Central memory CD8-positive, alpha-beta T cell (primary cell): ENCODE data around the gene PPP2R1A.
"Not testable (repeated sequence)": the region's sequence is repeated elsewhere in the genome, so short reads cannot be mapped to it uniquely, and the experiment has no call there.

Source experiments
- ATAC-seq: fragments of 150-1000 bp; cut with Tn5 transposase; replicated peaks from 2 replicates; pipeline ENCODE4 v1.10.0; 2022; ENCODE audit warnings: mild to moderate bottlenecking, moderate FRiP score, moderate number of reproducible peaks; ENCODE audit not compliant: poor library complexity, severe bottlenecking; ENCODE audit errors: extremely low read depth
- DNase-seq, 2 donors: peaks; one replicate each; pipeline ENCODE4 v3.0.0; 2021; ENCODE audit warnings: low spot score in 2 of 2
- H3K27ac Mint-ChIP-seq: one replicate; pipeline ENCODE4 v1.8.0; 2022; ENCODE audit warnings: low read depth, mild to moderate bottlenecking, moderate library complexity, mixed read lengths
- H3K27me3 Mint-ChIP-seq: one replicate; pipeline ENCODE4 v1.8.0; 2022; ENCODE audit warnings: mixed read lengths
- H3K36me3 Mint-ChIP-seq: one replicate; pipeline ENCODE4 v1.8.0; 2022; ENCODE audit warnings: mild to moderate bottlenecking, moderate library complexity, mixed read lengths; ENCODE audit not compliant: insufficient read depth
- H3K4me1 Mint-ChIP-seq: one replicate; pipeline ENCODE4 v1.8.0; 2022; ENCODE audit warnings: mixed read lengths
- H3K4me3 Mint-ChIP-seq: one replicate; pipeline ENCODE4 v1.8.0; 2022; ENCODE audit warnings: mild to moderate bottlenecking, moderate library complexity, mixed read lengths
- H3K9me3 Mint-ChIP-seq: one replicate; pipeline ENCODE4 v1.8.0; 2022; ENCODE audit warnings: mixed read lengths

Gene PPP2R1A

GRCh38 chr19:52229524-52229923, 39.7 kb downstream of the PPP2R1A start:
- DNase-seq (no peak), ATAC-seq (no peak)
- no peak overlapping the region for H3K27ac Mint-ChIP-seq
- H3K4me1 Mint-ChIP-seq, result no peaks in the 10 kb centered on the region
- H3K36me3 Mint-ChIP-seq, result peaks cover 26% of the 10 kb centered on the region
- no peaks in the 10 kb centered on the region for H3K27me3 Mint-ChIP-seq
- no peaks in the 10 kb centered on the region for H3K9me3 Mint-ChIP-seq
- no peak overlapping the region for H3K4me3 Mint-ChIP-seq

GRCh38 chr19:52230685-52231084, 40.8 kb downstream of the PPP2R1A start:
- ATAC-seq (no peak), DNase-seq (no peak)
- Mint-ChIP-seq H3K4me1 (no peaks in the 10 kb centered on the region), H3K36me3 (peaks cover 17% of the 10 kb centered on the region), H3K9me3 (no peaks in the 10 kb centered on the region), H3K4me3 (no peak overlapping the region), H3K27ac (no peak overlapping the region), H3K27me3 (no peaks in the 10 kb centered on the region)

DNA sequence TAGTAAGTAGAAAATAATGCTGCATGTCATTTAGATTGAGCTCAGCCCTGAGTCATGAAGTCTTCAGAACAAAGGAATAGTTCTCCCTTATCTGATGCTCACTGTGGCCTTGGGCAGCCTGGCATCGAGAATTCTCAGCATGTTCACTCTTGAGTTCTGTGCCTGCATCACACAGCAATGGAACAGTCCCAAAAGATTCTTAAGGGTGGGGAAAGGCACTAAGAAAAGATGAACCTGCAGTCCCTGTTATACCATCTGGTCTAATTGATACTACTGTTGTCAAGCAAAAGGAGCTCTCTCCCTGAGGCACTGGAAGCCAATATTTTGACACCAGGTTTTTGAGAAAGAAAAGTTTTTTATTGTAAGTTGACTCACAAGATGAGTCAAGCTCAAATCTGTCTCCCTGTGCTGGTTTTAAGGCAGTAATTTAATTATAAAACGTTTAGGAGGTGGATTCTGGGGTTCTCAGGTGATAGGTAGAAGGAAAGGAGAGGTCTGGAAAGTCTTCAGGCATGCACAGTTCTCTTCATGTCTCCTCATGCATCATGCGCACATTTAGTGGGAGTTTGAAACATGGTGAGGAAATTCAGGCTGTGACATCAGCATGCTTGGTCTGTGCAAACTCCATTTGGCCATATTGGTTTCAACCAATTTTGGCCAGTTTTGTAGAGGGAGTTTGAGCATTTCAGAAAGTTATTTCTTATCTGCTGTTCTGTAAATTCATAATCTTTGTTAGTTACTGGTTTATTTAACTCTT, 41.5 kb downstream of the PPP2R1A start:
- no peaks in the 10 kb centered on the region for H3K9me3 Mint-ChIP-seq
- no peaks in the 10 kb centered on the region for H3K4me1 Mint-ChIP-seq
- peaks cover 11% of the 10 kb centered on the region for H3K36me3 Mint-ChIP-seq
- DNase-seq (no peak), ATAC-seq (no peak)
- no peak overlapping the region for H3K27ac Mint-ChIP-seq
- H3K4me3 Mint-ChIP-seq, result no peak overlapping the region
- H3K27me3 Mint-ChIP-seq, result no peaks in the 10 kb centered on the region

DNA sequence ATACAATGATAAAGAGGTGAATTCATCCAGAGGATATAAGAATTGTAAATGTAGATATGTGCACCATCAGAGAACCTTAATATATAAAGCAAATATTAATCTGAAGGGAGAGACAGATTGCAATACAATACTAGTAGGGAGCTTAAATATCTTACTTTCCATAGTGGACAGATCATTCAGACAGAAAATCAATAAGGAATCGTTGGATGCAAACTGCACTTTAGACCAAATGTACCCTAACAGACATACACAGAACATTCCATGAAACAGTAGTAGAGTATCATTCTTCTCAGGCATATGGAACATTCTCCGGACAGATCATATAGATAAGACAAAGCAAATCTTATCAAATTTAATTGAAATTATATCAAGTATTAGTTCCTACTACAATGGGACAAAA, 44.6 kb downstream of the PPP2R1A start:
- H3K27ac Mint-ChIP-seq, result no peak overlapping the region

GRCh38 chr19:52237197-52237596, 47.3 kb downstream of the PPP2R1A start:
- DNase-seq, result no peak
- ATAC-seq, result no peak
- Mint-ChIP-seq H3K4me3 (no peak overlapping the region), H3K36me3 (no peaks in the 10 kb centered on the region), H3K27ac (no peak overlapping the region), H3K4me1 (no peaks in the 10 kb centered on the region), H3K9me3 (no peaks in the 10 kb centered on the region), H3K27me3 (no peaks in the 10 kb centered on the region)

More for the DNA sequence above, 44.6 kb downstream of the PPP2R1A start:
- H3K4me1 Mint-ChIP-seq, result no peaks in the 10 kb centered on the region
- no peak for ATAC-seq
- H3K4me3 Mint-ChIP-seq, result no peak overlapping the region
- H3K27me3 Mint-ChIP-seq, result no peaks in the 10 kb centered on the region
- peaks cover 1% of the 10 kb centered on the region for H3K36me3 Mint-ChIP-seq
- DNase-seq, result no peak
- H3K9me3 Mint-ChIP-seq, result no peaks in the 10 kb centered on the region

DNA sequence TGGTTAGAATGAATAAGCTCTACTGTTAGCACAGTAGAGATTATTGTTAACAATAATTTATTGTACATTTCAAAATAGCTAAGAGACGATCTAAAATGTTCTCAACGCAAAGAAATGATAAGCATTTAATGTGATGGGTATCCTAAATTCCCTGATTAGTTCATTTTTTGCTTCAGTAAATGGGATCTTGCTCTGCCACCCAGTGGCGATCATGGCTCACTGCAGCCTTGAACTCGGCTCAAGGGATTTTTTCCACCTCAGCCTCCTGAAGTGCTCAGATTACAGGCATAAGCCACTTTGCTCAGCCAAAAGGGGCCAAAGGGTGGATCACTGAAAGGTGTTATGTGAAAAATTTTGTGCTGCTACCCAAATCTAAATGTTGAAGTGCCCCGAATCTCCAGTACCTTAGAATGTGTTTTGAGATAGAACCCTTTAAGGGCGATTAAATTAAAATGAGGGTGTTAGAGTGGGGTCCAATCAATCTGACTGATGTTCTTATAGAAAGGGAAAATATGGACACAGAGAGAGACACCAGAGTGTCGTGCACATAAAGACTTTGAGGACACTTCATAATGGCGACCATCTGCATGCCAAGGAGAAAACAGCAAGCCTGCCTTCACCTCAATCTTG, 48.0 kb downstream of the PPP2R1A start:
- Mint-ChIP-seq H3K27me3 (no peaks in the 10 kb centered on the region), H3K4me1 (no peaks in the 10 kb centered on the region), H3K27ac (no peak overlapping the region), H3K4me3 (no peak overlapping the region), H3K36me3 (no peaks in the 10 kb centered on the region), H3K9me3 (no peaks in the 10 kb centered on the region)
- no peak for ATAC-seq
- DNase-seq, result peak; percentile 27 to 29

GRCh38 chr19:52244021-52244420, 54.2 kb downstream of the PPP2R1A start:
- H3K27me3 Mint-ChIP-seq, result no peaks in the 10 kb centered on the region

DNA sequence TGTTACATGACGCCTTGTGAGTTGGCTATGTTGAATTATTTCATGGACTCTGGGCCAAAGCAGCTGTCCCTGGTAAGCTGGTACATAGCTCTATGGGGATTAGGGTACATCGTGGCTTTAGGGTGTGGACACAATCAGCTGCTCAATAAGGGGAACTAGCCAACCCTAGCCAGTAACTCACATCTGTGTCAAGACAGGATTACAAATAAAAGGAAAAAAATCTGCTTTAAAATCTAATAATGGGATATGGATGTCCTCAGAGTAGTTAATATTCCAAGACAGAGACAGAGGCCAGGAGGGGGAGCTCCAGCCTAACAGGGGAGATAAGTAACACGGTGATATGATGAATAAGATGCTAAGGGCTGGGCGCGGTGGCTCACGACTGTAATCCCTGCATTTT, 58.4 kb downstream of the PPP2R1A start:
- Mint-ChIP-seq H3K4me1 (no peaks in the 10 kb centered on the region), H3K27me3 (no peaks in the 10 kb centered on the region), H3K27ac (no peak overlapping the region), H3K4me3 (no peak overlapping the region), H3K9me3 (no peaks in the 10 kb centered on the region), H3K36me3 (no peaks in the 10 kb centered on the region)
- no peak for ATAC-seq
- DNase-seq, result peak; percentile 34 to 38

More at GRCh38 chr19:52244021-52244420, 54.2 kb downstream of the PPP2R1A start:
- H3K4me1 Mint-ChIP-seq, result no peaks in the 10 kb centered on the region
- H3K4me3 Mint-ChIP-seq, result no peak overlapping the region
- no peak for ATAC-seq
- no peak for DNase-seq
- H3K36me3 Mint-ChIP-seq, result no peaks in the 10 kb centered on the region
- H3K27ac Mint-ChIP-seq, result no peak overlapping the region
- no peaks in the 10 kb centered on the region for H3K9me3 Mint-ChIP-seq

- DNase-seq (no peak), ATAC-seq (no peak)
- peaks cover 1% of the 10 kb centered on the region for H3K36me3 Mint-ChIP-seq
- peaks cover 20% of the 10 kb centered on the region for H3K27me3 Mint-ChIP-seq
- H3K9me3 Mint-ChIP-seq, result no peaks in the 10 kb centered on the region
- no peak overlapping the region for H3K27ac Mint-ChIP-seq
- H3K4me3 Mint-ChIP-seq, result no peak overlapping the region
- H3K4me1 Mint-ChIP-seq, result no peaks in the 10 kb centered on the region
These were observed 68.6 kb downstream of the PPP2R1A start for GRCh38 chr19:52258426-52258825.

DNA sequence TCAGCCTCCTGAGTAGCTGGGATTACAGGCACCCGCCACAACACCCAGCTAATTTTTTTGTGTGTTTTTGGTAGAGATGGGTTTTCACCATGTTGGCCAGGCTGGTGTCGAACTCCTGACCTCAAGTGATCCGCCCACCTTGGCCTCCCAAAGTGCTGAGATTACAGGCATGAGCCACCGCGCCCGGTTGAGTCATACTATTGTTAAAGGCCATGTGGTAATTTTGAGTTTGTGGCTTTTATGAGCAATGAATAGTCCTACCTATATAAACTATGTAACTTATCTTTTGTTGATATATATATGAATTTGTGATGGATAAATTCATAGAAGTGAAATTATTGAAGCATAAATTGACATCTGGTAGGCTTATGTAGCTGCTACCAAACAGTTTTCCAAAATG, 75.7 kb downstream of the PPP2R1A start:
- H3K9me3 Mint-ChIP-seq, DNase-seq, H3K27ac Mint-ChIP-seq, H3K36me3 Mint-ChIP-seq, H3K4me3 Mint-ChIP-seq, H3K4me1 Mint-ChIP-seq, ATAC-seq: not testable (repeated sequence)
- peaks cover 21% of the 10 kb centered on the region for H3K27me3 Mint-ChIP-seq

DNA sequence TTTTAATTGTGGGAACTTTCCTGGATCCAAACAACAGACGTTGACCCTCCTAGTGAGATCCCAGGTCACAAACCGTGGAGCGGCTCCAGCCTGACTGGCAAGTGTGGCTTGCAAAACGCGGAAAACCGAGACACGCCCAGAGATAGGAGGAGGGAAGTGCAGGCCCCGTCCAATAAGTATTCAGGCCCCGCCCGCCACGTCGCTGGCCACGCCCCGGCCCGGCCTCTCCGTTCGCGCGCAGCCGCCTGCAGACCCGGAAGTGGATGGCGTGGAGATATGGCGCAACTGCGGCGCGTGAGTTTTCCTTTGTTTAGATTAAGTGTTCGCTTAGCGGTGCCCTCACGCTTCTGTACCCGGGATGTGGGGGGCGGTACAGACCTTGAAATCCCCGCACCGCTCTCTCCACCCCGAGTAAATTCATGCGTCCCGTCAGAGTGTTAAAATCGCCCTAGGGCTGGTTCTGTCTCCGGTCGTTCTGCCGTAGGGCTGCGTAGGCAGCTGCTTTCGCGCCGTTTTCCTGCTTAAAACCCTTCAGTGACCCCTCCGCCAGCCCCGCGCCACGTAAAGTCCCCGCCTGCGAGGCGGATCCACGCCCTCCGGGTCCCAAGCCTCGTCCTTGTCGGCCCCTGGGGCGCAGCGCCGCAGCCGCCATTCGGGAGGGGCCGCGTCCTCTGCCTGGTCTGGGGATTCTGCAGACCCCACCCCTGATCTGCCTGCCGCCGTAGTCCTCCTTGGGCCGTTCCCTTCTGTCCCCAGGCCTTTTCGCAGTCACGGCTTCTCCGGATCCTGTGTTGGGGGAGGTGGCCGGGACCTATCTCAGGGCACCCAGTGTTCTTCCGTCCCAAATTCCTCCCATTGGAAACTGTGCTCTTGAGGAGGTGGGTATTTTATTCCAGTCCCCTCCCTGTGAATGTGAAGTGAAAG, 79.7 kb downstream of the PPP2R1A start, which contains the start of gene ZNF766:
ZNF766 (plus strand) TSS at position 250 of the 924 bp plus-strand sequence; CDS start at position 277, 27 bp downstream.
- H3K4me3 Mint-ChIP-seq, result peak within 1 kb of the TSS; percentile 84
- H3K4me1 Mint-ChIP-seq, result peaks cover 42% of the 10 kb centered on the region
- no peaks in the 10 kb centered on the region for H3K9me3 Mint-ChIP-seq
- peak within 1 kb of the TSS; percentile 94 for H3K27ac Mint-ChIP-seq
- H3K27me3 Mint-ChIP-seq, result no peaks in the 10 kb centered on the region
- DNase-seq (peak; percentile 96 to 98), ATAC-seq (peak; percentile 99)
- H3K36me3 Mint-ChIP-seq, result peaks cover 13% of the 10 kb centered on the region

DNA sequence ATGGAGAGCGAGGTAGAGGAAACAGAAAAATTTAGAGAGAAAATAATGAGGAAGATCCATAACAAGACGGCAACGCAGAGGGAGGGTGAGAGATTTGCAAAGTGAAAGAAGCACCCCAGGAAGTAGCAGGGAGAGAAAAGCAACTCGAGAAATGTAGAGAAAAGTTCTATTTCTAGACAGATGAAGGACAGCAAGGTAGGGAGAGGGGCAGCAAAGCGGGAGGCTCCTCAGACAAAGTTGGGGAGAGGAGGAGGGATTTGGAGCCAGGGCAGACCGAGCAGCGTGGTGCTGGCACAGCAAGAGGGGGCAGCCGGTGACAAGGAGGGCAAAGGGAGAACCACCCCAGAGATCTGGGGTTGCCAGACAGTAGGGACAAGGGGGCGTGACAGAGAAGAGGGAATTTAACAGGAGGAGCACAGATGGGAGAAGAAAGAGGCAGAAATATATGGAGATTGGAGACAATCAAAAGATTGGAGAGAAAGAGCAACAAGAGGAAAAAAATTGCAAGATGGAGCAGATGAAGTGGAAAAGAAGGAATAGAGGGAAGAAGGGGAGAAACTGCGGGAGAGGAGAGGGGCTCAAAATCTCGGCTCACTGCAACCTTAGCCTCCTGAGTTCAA, 80.5 kb downstream of the PPP2R1A start:
- Mint-ChIP-seq H3K27ac (peak overlapping the region; percentile 94), H3K36me3 (peaks cover 13% of the 10 kb centered on the region), H3K9me3 (no peaks in the 10 kb centered on the region), H3K27me3 (no peaks in the 10 kb centered on the region), H3K4me1 (peaks cover 48% of the 10 kb centered on the region), H3K4me3 (peak overlapping the region; percentile 84)
- DNase-seq, result no peak
- peak; percentile 5 for ATAC-seq
